K562 (cell line): ENCODE results near the gene LENG8. TPM values are rescaled to one million over a fixed set of nuclear protein-coding genes. Genes with fewer than 3 reads are reported as not detected.

Source experiments
- BRD9 ChIP-seq: fragments of 450-650 bp; IDR thresholded peaks from 2 replicates; pipeline ENCODE4 v1.6.1; 2018; ENCODE audit warnings: low read depth; ENCODE audit not compliant: partially characterized antibody
- CREB1 ChIP-seq, 2 experiments: sonication (generic) in 1 of 2; formaldehyde crosslinking in 1 of 2; IDR thresholded peaks; 2 replicates each; pipeline versions ENCODE4 v1.6.1 to v1.8.0; 2012 to 2022; ENCODE audit warnings: inconsistent platforms in 1 of 2, mild to moderate bottlenecking in 1 of 2, missing genetic modification reagents in 1 of 2, moderate library complexity in 1 of 2
- DDX20 ChIP-seq: fragments of 450-650 bp; IDR thresholded peaks from 2 replicates; pipeline ENCODE4 v1.6.1; 2016; ENCODE audit warnings: missing genetic modification characterization, low read depth, mild to moderate bottlenecking, missing compliant biosample characterization, moderate library complexity
- ETV5 ChIP-seq: sonication (generic); formaldehyde crosslinking; IDR thresholded peaks from 2 replicates; pipeline ENCODE4 v1.4.0; 2020; ENCODE audit warnings: low read depth, mild to moderate bottlenecking, missing genetic modification reagents
- FOXA1 ChIP-seq: fragments of 450-650 bp; IDR thresholded peaks from 2 replicates; pipeline ENCODE4 v1.6.1; 2016; ENCODE audit warnings: mild to moderate bottlenecking, borderline replicate concordance
- HEY1 ChIP-seq: fragments of 250-450 bp; sonication (Bioruptor Pico); IDR thresholded peaks from 2 replicates; pipeline ENCODE4 v1.5.0; 2020; ENCODE audit warnings: mild to moderate bottlenecking, moderate library complexity, borderline replicate concordance
- HNRNPL ChIP-seq: fragments of 200-400 bp; formaldehyde crosslinking; IDR thresholded peaks from 2 replicates; pipeline ENCODE4 v1.6.1; 2017; ENCODE audit warnings: low read depth, mild to moderate bottlenecking, low read length
- ILK ChIP-seq: fragments of 450-650 bp; IDR thresholded peaks from 2 replicates; pipeline ENCODE4 v1.6.1; 2016; ENCODE audit warnings: missing genetic modification characterization, low read depth, mild to moderate bottlenecking, missing compliant biosample characterization, moderate library complexity, borderline replicate concordance
- JUN ChIP-seq, 2 experiments: sonication (generic) in 1 of 2; formaldehyde crosslinking in 1 of 2; IDR thresholded peaks; 2 replicates each; pipeline versions ENCODE4 v1.6.1 to v1.8.0; 2012 to 2022; ENCODE audit warnings: borderline replicate concordance in 2 of 2, mild to moderate bottlenecking in 2 of 2, improper control_type of control experiment in 1 of 2, low read depth in 1 of 2, low read length in 1 of 2, missing genetic modification reagents in 1 of 2
- KAT7 ChIP-seq: sonication (generic); formaldehyde crosslinking; IDR thresholded peaks from 2 replicates; pipeline ENCODE4 v1.8.0; 2022; ENCODE audit warnings: missing genetic modification reagents, mild to moderate bottlenecking, borderline replicate concordance
- KDM5B ChIP-seq: fragments of 200-600 bp; sonication (generic); IDR thresholded peaks from 2 replicates; pipeline ENCODE4 v1.6.1; 2012; ENCODE audit warnings: low read depth, mild to moderate bottlenecking, moderate library complexity, low read length, control low read depth, inconsistent platforms; ENCODE audit not compliant: insufficient replicate concordance
- MCM5 ChIP-seq: fragments of 450-650 bp; IDR thresholded peaks from 2 replicates; pipeline ENCODE4 v1.6.1; 2016; ENCODE audit warnings: low read depth
- NCOA2 ChIP-seq, 2 experiments: fragments of 450-650 bp; IDR thresholded peaks; 2 replicates each; pipeline ENCODE4 v1.6.1; 2018; ENCODE audit warnings: mild to moderate bottlenecking in 2 of 2, moderate library complexity in 1 of 2; ENCODE audit not compliant: partially characterized antibody in 2 of 2
- NONO ChIP-seq, 2 experiments: fragments of 200-400 bp in 1 of 2; fragments of 450-650 bp in 1 of 2; formaldehyde crosslinking in 1 of 2; IDR thresholded peaks; 2 replicates each; pipeline ENCODE4 v1.6.1; 2017; ENCODE audit warnings: low read depth in 2 of 2, mild to moderate bottlenecking in 2 of 2, moderate library complexity in 2 of 2, low read length in 1 of 2
- POU5F1 ChIP-seq: fragments of 150-350 bp; IDR thresholded peaks from 2 replicates; pipeline ENCODE4 v1.6.1; 2014; ENCODE audit warnings: borderline replicate concordance, low read length, low read depth, mild to moderate bottlenecking; ENCODE audit not compliant: partially characterized antibody
- PYGO2 ChIP-seq: fragments of 450-650 bp; IDR thresholded peaks from 2 replicates; pipeline ENCODE4 v1.6.1; 2016; ENCODE audit warnings: mild to moderate bottlenecking, missing genetic modification characterization, moderate library complexity, missing compliant biosample characterization
- ZEB2 ChIP-seq: fragments of 450-650 bp; IDR thresholded peaks from 2 replicates; pipeline ENCODE4 v1.6.1; 2016
- ZFP30 ChIP-seq: fragments of 250-450 bp; sonication (Bioruptor Pico); IDR thresholded peaks from 2 replicates; pipeline ENCODE4 v1.8.0; 2022; ENCODE audit warnings: moderate library complexity, mild to moderate bottlenecking, inconsistent platforms, borderline replicate concordance
- ZFX ChIP-seq: sonication (generic); formaldehyde crosslinking; IDR thresholded peaks from 2 replicates; pipeline ENCODE4 v1.8.0; 2022; ENCODE audit warnings: mild to moderate bottlenecking, missing genetic modification reagents, moderate library complexity
- ZNF444 ChIP-seq: fragments of 250-450 bp; sonication (Bioruptor Pico); IDR thresholded peaks from 2 replicates; pipeline ENCODE4 v1.4.0; 2020; ENCODE audit warnings: mild to moderate bottlenecking, moderate library complexity
- ZNF445 ChIP-seq: fragments of 250-450 bp; sonication (Bioruptor Pico); IDR thresholded peaks from 2 replicates; pipeline ENCODE4 v1.4.0; 2020; ENCODE audit warnings: low read depth, mild to moderate bottlenecking, moderate library complexity
- ZNF589 ChIP-seq: fragments of 200-800 bp; sonication (Bioruptor generic); IDR thresholded peaks from 2 replicates; pipeline ENCODE4 v1.6.1; 2016; ENCODE audit warnings: low read depth, missing genetic modification characterization, missing compliant biosample characterization
- polyA plus RNA-seq, 8 experiments: library from polyadenylated mRNA; depleted of rRNA in 4 of 8; stranded (reverse) in 5 of 8; unstranded in 3 of 8; fragments of >200 nt; fragmentation: Nextera tagmentation in 2 of 8; fragmentation: Illumina TruSeq in 1 of 8; extraction: Ambion mirVana in 2 of 8; extraction: Trizol in 1 of 8; gene quantifications; 2 replicates each; pipeline versions ENCODE4 v1.2.1 to v1.2.3, GENCODE V29; 2011 to 2014; ENCODE audit warnings: inconsistent platforms in 1 of 8, missing spikeins in 1 of 8
- total RNA-seq, 7 experiments: library from RNA; depleted of rRNA in 6 of 7; stranded (reverse); fragments of >200 nt in 6 of 7; fragmentation: Illumina TruSeq in 2 of 7; extraction: Trizol in 2 of 7; gene quantifications; 2 replicates each; pipeline versions ENCODE4 v1.2.1 to v1.2.3, GENCODE V29; 2011 to 2021; ENCODE audit warnings: low replicate concordance in 1 of 7
- TF ChIP-seq, protein P1 (sequence below): fragments of 450-650 bp; IDR thresholded peaks from 2 replicates; pipeline ENCODE4 v1.6.1; 2016; ENCODE audit warnings: borderline replicate concordance
- TF ChIP-seq, protein P2 (sequence below): fragments of 250-450 bp; sonication (Bioruptor Pico); IDR thresholded peaks from 2 replicates; pipeline ENCODE4 v1.9.0; 2021; ENCODE audit warnings: mild to moderate bottlenecking

LENG8 gene
- total and polyA plus RNA-seq, 9 of the 15 experiments (the other 6 are each of a cell fraction or from before 2014, with no cell fraction given): 0.74 to 146 (median 28.1) TPM

GRCh38 chr19:54448774-54449700 is at the start of gene LENG8 (continued):
- TF ChIP-seq ILK (tag) (no peak), ZFX (peak; percentile 98), POU5F1 (peak; percentile 58), ZNF444 (CRISPR knock-in tag) (no peak), ZEB2 (no peak), ZFP30 (no peak), PYGO2 (tag) (no peak), HEY1 (CRISPR knock-in tag) (no peak), NONO (IDR thresholded peaks at IDR 0.05; ENCODE audit: low read depth in 2 of 2, low read length in 1 of 2) (no peak; a peak in 3 of 4 replicates), DDX20 (tag) (no peak), ZNF445 (0 out of 2 replicates have a peak, but pooled peaks have one; percentile 7), KAT7 (peak; percentile 89; the same call in 1 of the 2 replicates), ETV5 (CRISPR knock-in tag) (peak; percentile 96), ZNF589 (CRISPR knock-in tag) (0 out of 2 replicates have a peak, but pooled peaks have one; percentile 50), HNRNPL (no peak; the same call in 1 of the 2 replicates), BRD9 (peak; percentile 73), CREB1 (IDR thresholded peaks at IDR 0.05) (peak; percentile 95), CREB1 (CRISPR knock-in tag; IDR thresholded peaks at IDR 0.05) (peak; percentile 96), NCOA2 (IDR thresholded peaks at IDR 0.05; ENCODE audit: partially characterized antibody in 2 of 2) (no peak), FOXA1 (no peak), JUN (IDR thresholded peaks at IDR 0.05; ENCODE audit: borderline replicate concordance, low read depth, low read length) (0 out of 2 replicates have a peak, but pooled peaks have one; percentile 45), JUN (CRISPR knock-in tag; IDR thresholded peaks at IDR 0.05; ENCODE audit: borderline replicate concordance) (0 out of 2 replicates have a peak, but pooled peaks have one; percentile 93), MCM5 (no peak), KDM5B (peak; percentile 93)
- TF ChIP-seq, protein P1, sequence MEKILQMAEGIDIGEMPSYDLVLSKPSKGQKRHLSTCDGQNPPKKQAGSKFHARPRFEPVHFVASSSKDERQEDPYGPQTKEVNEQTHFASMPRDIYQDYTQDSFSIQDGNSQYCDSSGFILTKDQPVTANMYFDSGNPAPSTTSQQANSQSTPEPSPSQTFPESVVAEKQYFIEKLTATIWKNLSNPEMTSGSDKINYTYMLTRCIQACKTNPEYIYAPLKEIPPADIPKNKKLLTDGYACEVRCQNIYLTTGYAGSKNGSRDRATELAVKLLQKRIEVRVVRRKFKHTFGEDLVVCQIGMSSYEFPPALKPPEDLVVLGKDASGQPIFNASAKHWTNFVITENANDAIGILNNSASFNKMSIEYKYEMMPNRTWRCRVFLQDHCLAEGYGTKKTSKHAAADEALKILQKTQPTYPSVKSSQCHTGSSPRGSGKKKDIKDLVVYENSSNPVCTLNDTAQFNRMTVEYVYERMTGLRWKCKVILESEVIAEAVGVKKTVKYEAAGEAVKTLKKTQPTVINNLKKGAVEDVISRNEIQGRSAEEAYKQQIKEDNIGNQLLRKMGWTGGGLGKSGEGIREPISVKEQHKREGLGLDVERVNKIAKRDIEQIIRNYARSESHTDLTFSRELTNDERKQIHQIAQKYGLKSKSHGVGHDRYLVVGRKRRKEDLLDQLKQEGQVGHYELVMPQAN: no peak; the same call in 1 of the 2 replicates
- TF ChIP-seq, protein P2, sequence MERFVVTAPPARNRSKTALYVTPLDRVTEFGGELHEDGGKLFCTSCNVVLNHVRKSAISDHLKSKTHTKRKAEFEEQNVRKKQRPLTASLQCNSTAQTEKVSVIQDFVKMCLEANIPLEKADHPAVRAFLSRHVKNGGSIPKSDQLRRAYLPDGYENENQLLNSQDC (CRISPR knock-in tag): peak; percentile 33; the same call in 1 of the 2 replicates
